Activated naive CD4-positive, alpha-beta T cell (primary cell): ENCODE results near the gene DLX4.

Experiments used
- DNase-seq, 4 experiments: peaks; one replicate each; lab custom pipeline; 2025; lab: John Stamatoyannopoulos, UW

DLX4 gene

GRCh38 chr17:49969134-49969759 is at the start of gene DLX4:
Gene DLX4, plus strand, starts transcription at chr17:49969190. Its CDS starts 279 bp downstream, at chr17:49969469.
- peak in 1 of 4 experiments; percentile 22 for DNase-seq

- no peak for DNase-seq
Measured at GRCh38 chr17:49920030-49920769, 48.8 kb upstream of the DLX4 start.

GRCh38 chr17:49922095-49922494 is 46.9 kb upstream of the DLX4 start:
- no peak for DNase-seq

- DNase-seq, result no peak
Measured at GRCh38 chr17:49924116-49924515, 44.9 kb upstream of the DLX4 start.

GRCh38 chr17:49924589-49924988 is 44.4 kb upstream of the DLX4 start:
- no peak for DNase-seq

- no peak for DNase-seq
Measured at GRCh38 chr17:49925921-49926320, 43.1 kb upstream of the DLX4 start.

- no peak for DNase-seq
Measured at GRCh38 chr17:49926886-49927285, 42.1 kb upstream of the DLX4 start.

GRCh38 chr17:49928126-49928800 is 40.7 kb upstream of the DLX4 start:
- no peak for DNase-seq

- no peak for DNase-seq
Measured at GRCh38 chr17:49928837-49929475, 40.0 kb upstream of the DLX4 start.

- DNase-seq, result no peak
Measured at GRCh38 chr17:49930880-49931279, 38.1 kb upstream of the DLX4 start.

- no peak for DNase-seq
Measured at GRCh38 chr17:49931416-49932137, 37.4 kb upstream of the DLX4 start.

GRCh38 chr17:49932138-49932723 is 36.8 kb upstream of the DLX4 start:
- DNase-seq, result no peak

- DNase-seq, result no peak
Measured at GRCh38 chr17:49932901-49933300, 36.1 kb upstream of the DLX4 start.

- DNase-seq, result no peak
Measured at GRCh38 chr17:49935526-49936210, 33.3 kb upstream of the DLX4 start.

GRCh38 chr17:49936386-49936785 is 32.6 kb upstream of the DLX4 start:
- DNase-seq, result no peak

GRCh38 chr17:49939318-49939717 is 29.7 kb upstream of the DLX4 start:
- no peak for DNase-seq

GRCh38 chr17:49941427-49941826 is 27.6 kb upstream of the DLX4 start:
- no peak for DNase-seq

- no peak for DNase-seq
Measured at GRCh38 chr17:49942947-49943346, 26.0 kb upstream of the DLX4 start.

- no peak for DNase-seq
Measured at GRCh38 chr17:49944273-49944870, 24.6 kb upstream of the DLX4 start.

GRCh38 chr17:49946208-49946607 is 22.8 kb upstream of the DLX4 start:
- no peak for DNase-seq
